ENCODE measurements around the gene CD4.

The CD4 gene

DNA sequence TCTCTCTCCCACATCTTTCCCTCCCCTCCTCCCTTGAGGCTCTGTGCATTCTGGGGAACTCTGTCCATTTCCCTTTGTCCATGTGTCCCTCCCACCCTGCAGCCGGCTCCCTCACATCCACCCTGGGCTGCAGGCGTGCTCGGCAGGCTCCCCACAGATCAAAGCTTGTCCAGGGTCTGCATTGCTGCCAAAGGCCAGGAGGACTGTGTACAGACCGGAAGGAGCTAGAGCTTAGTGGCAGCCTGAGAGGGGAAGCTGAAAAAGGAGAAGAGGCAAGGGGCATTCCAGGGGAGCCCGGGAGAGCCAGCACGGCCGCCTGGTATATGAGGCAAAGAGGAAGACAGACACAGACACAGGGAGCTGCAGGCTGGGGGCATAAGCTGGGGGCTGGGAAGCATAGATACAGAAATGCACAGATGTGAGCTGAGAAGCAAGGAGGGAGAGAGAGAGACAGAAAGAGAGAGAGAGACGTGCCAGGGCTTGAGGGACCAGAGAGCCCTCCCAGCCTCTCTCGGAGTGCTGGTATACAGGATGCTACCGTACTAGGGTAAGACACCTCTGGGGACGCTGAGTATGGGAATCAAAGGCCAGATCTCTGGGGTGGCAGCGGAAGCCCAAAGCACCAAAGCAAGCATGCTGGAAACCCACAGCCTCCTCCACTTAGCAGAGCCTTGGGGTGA, 3.3 kb downstream of the CD4 start:
- TF ChIP-seq, protein P1, sequence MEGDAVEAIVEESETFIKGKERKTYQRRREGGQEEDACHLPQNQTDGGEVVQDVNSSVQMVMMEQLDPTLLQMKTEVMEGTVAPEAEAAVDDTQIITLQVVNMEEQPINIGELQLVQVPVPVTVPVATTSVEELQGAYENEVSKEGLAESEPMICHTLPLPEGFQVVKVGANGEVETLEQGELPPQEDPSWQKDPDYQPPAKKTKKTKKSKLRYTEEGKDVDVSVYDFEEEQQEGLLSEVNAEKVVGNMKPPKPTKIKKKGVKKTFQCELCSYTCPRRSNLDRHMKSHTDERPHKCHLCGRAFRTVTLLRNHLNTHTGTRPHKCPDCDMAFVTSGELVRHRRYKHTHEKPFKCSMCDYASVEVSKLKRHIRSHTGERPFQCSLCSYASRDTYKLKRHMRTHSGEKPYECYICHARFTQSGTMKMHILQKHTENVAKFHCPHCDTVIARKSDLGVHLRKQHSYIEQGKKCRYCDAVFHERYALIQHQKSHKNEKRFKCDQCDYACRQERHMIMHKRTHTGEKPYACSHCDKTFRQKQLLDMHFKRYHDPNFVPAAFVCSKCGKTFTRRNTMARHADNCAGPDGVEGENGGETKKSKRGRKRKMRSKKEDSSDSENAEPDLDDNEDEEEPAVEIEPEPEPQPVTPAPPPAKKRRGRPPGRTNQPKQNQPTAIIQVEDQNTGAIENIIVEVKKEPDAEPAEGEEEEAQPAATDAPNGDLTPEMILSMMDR (IDR thresholded peaks at IDR 0.05; ENCODE audit: low read depth, low read length) = no peak
- no peak overlapping the region for H3K4me3 ChIP-seq (ENCODE audit: low read depth, low read length)
- in situ Hi-C loops (cut with HindIII; ENCODE audit: low sequenced_read_pairs) = no loop called here
- peak; percentile 9 for DNase-seq (ENCODE audit: low read depth, low spot score)

DNA sequence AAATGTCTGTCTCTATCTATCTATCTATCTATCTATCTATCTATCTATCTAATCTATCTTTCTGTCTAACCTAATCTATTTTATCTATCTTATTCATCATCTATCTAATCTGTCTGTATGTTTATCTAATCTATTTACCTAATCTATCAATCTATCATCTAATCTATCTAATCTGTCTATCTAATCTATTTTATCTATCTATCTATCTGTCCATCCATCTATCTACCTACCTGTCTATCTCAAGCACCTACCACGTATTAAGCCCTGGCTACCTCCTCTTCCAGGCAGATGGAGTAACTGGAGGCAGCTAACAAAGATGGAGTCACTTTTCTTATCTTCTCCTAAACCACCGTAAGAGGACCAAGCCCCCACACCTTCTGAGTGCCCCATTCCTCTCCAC, 5.8 kb downstream of the CD4 start:
- H3K4me3 ChIP-seq (ENCODE audit: low read depth, low read length) = no peak overlapping the region
- DNase-seq (ENCODE audit: low read depth, low spot score) = no peak
- in situ Hi-C loops (cut with HindIII; ENCODE audit: low sequenced_read_pairs) = no loop called here
- TF ChIP-seq, protein P1 (IDR thresholded peaks at IDR 0.05; ENCODE audit: low read depth, low read length) = no peak

- TF ChIP-seq, protein P1 (IDR thresholded peaks at IDR 0.05; ENCODE audit: low read depth, low read length) = no peak
- in situ Hi-C loops (cut with HindIII; ENCODE audit: low sequenced_read_pairs) = no loop called here
- no peak overlapping the region for H3K4me3 ChIP-seq (ENCODE audit: low read depth, low read length)
- DNase-seq (ENCODE audit: low read depth, low spot score) = no peak
Measured at GRCh38 chr12:6796576-6796975, 7.2 kb downstream of the CD4 start.

DNA sequence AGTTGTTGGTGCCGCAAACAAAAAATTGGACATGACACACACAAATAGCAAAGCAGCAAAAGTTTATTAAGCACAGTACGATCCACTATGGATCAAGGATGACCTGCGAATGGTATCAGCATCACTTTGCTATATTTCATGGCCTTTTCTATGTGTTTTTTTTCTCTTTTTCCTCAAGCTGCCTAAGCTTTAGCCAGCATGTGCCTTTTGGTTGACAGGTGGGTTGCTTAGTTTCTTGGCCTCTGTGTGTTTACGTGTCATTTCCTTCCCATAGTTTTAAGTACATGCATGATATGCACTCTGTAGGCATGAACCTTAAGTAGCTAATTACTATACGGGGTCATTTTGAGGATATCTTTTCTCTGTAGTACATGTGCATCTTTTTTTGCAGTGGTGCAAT, 9.8 kb downstream of the CD4 start:
- no peak overlapping the region for H3K4me3 ChIP-seq (ENCODE audit: low read depth, low read length)
- TF ChIP-seq, protein P1 (IDR thresholded peaks at IDR 0.05; ENCODE audit: low read depth, low read length) = no peak
- DNase-seq (ENCODE audit: low read depth, low spot score) = no peak
- in situ Hi-C loops (cut with HindIII; ENCODE audit: low sequenced_read_pairs) = no loop called here

DNA sequence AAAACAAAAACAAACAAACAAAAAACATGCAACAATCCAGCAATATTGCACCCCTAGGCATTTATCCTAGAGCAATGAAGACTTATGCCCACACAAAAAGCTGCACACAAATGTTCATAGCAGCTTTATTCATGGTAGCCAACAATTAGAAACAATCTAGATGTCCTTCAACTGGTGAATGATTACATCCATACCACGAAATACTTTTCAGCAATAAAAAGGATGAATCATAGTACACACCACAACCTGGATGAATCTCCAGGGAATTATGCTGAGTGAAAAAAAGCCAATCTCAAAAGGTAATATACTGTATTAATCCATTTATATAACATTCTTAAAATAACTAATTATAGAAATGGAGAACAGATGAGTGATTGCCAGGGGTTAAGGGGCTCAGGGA, 17.8 kb downstream of the CD4 start:
- no peak for DNase-seq (ENCODE audit: low read depth, low spot score)
- no peak overlapping the region for H3K4me3 ChIP-seq (ENCODE audit: low read depth, low read length)
- TF ChIP-seq, protein P1 (IDR thresholded peaks at IDR 0.05; ENCODE audit: low read depth, low read length) = no peak
- in situ Hi-C loops (cut with HindIII; ENCODE audit: low sequenced_read_pairs) = no loop called here

- DNase-seq (ENCODE audit: low read depth, low spot score) = no peak
- in situ Hi-C loops (cut with HindIII; ENCODE audit: low sequenced_read_pairs) = no loop called here
- TF ChIP-seq, protein P1 (IDR thresholded peaks at IDR 0.05; ENCODE audit: low read depth, low read length) = no peak
- no peak overlapping the region for H3K4me3 ChIP-seq (ENCODE audit: low read depth, low read length)
Measured at GRCh38 chr12:6809056-6809455, 19.7 kb downstream of the CD4 start.
